AG04450 (cell line): ENCODE data around the gene CMPK1. TPM values are rescaled to one million over a fixed set of nuclear protein-coding genes. Genes with fewer than 3 reads are reported as not detected.
A peak's percentile ranks its signal among the peaks of the same experiment; 100 is the strongest.

ENCODE experiments used
- CTCF ChIA-PET: fragments of 300-600, 350-600 bp; formaldehyde crosslinking; extraction: SDS; loops from one replicate; lab custom pipeline; 2022; ENCODE audit warnings: antibody characterized with exemption, inconsistent platforms; lab: Charles Lee
- POLR2A ChIA-PET: fragments of 350-600 bp; formaldehyde crosslinking; extraction: SDS; loops from one replicate; lab custom pipeline; 2021; ENCODE audit warnings: antibody characterized with exemption, inconsistent platforms; lab: Yijun Ruan, JAX
- DNase-seq: peaks from one replicate; pipeline ENCODE4 v3.0.0-alpha.2; 2011; ENCODE audit warnings: low read depth, low spot score
- H3K27ac ChIP-seq: one replicate; pipeline ENCODE4 v1.5.1; 2012; ENCODE audit warnings: low read depth, low read length, control low read depth
- H3K27me3 ChIP-seq: one replicate; pipeline ENCODE4 v1.6.0; 2012; ENCODE audit warnings: low read length; ENCODE audit not compliant: control insufficient read depth, insufficient read depth
- H3K4me3 ChIP-seq: 2 replicates; pipeline ENCODE4 v1.5.1; 2011; ENCODE audit warnings: mild to moderate bottlenecking, low read depth, low read length, control low read depth
- H3K9me3 ChIP-seq: 2 replicates; pipeline ENCODE4 v1.5.1; 2012; ENCODE audit warnings: low read length; ENCODE audit not compliant: control insufficient read depth, insufficient read depth
- polyA plus RNA-seq: library from polyadenylated mRNA; depleted of rRNA; stranded (reverse); fragments of >200 nt; gene quantifications from 2 replicates; pipeline ENCODE4 v1.2.3, GENCODE V29; 2011
- TF ChIP-seq, protein P1 (sequence below): IDR thresholded peaks from 2 replicates; pipeline ENCODE4 v1.5.1; 2011; ENCODE audit warnings: low read depth, low read length, control low read depth, inconsistent platforms

The CMPK1 gene
- polyA plus RNA-seq, 1 experiment: 68.7 TPM

DNA sequence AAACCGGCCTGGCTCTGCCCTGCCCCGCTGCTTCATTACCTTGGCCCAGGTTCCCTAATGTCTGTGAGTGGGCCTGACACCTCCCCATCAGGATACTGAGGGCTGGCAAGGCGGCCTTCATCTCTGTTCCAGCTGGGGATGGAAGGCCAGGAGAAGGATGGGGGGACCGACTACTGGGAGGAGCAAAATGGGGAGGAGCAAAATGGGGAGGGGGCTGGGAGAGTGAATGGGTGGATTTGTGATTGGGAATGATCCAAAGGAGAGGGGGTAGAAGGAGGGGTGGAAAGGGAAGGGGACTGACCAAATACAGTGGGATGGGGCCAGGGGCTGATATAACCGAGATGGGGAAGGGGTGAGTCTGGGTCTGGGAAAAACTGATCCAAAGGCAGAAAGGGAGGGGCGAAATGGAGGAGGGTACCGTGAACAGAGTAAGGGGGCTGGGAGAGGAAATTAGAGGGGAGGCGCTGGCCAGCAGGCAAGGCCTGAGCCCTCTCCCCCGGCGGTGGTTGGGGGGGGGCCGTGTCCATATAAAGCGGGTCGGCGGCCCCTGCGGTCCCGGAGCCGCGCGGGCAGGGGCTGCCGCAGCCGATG is 82.2 kb downstream of the CMPK1 start, which contains the start of gene FOXE3:
TSS of gene FOXE3 (plus strand) at position 558 of the 591 bp plus-strand sequence. CDS start at position 589, 31 bp downstream.
- no peak for DNase-seq
- TF ChIP-seq, protein P1, sequence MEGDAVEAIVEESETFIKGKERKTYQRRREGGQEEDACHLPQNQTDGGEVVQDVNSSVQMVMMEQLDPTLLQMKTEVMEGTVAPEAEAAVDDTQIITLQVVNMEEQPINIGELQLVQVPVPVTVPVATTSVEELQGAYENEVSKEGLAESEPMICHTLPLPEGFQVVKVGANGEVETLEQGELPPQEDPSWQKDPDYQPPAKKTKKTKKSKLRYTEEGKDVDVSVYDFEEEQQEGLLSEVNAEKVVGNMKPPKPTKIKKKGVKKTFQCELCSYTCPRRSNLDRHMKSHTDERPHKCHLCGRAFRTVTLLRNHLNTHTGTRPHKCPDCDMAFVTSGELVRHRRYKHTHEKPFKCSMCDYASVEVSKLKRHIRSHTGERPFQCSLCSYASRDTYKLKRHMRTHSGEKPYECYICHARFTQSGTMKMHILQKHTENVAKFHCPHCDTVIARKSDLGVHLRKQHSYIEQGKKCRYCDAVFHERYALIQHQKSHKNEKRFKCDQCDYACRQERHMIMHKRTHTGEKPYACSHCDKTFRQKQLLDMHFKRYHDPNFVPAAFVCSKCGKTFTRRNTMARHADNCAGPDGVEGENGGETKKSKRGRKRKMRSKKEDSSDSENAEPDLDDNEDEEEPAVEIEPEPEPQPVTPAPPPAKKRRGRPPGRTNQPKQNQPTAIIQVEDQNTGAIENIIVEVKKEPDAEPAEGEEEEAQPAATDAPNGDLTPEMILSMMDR: no peak
- POLR2A ChIA-PET: no interaction called here
- Histone ChIP-seq H3K27me3 (peaks cover 43% of the 10 kb centered on the region), H3K4me3 (peak within 1 kb of the TSS; percentile 45), H3K27ac (no peak within 1 kb of the TSS), H3K9me3 (no peaks in the 10 kb centered on the region)
- CTCF ChIA-PET: interaction anchor here (0.6 to 1.7 kb wide), 2 partner anchors 16 to 27 kb away, joined by 4 to 10 read pairs; no protein-coding TSS in a partner anchor

DNA sequence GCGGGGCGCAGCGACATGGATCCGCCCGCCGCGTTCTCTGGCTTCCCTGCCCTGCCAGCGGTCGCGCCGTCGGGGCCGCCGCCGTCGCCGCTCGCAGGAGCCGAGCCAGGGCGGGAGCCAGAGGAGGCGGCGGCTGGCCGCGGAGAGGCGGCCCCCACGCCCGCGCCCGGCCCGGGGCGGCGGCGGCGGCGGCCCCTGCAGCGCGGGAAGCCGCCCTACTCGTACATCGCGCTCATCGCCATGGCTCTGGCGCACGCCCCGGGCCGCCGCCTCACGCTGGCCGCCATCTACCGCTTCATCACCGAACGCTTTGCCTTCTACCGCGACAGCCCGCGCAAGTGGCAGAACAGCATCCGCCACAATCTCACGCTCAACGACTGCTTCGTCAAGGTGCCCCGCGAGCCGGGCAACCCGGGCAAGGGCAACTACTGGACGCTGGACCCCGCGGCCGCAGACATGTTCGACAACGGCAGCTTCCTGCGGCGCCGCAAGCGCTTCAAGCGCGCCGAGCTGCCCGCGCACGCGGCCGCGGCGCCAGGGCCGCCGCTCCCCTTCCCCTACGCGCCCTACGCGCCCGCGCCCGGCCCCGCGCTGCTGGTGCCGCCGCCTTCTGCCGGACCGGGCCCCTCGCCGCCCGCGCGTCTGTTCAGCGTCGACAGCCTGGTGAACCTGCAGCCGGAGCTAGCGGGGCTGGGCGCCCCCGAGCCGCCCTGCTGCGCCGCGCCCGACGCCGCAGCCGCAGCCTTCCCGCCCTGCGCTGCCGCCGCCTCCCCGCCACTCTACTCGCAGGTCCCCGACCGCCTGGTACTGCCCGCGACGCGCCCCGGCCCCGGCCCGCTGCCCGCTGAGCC is 83.0 kb downstream of the CMPK1 start:
- Histone ChIP-seq H3K4me3 (peak overlapping the region; percentile 45), H3K9me3 (no peaks in the 10 kb centered on the region), H3K27ac (no peak overlapping the region), H3K27me3 (peaks cover 43% of the 10 kb centered on the region)
- ChIA-PET POLR2A (no interaction called here), CTCF (interaction anchor here (0.6 to 5.1 kb wide), 3 partner anchors 15 to 27 kb away, joined by 3 to 43 read pairs (median 4); no protein-coding TSS in a partner anchor)
- TF ChIP-seq, protein P1: no peak
- no peak for DNase-seq

DNA sequence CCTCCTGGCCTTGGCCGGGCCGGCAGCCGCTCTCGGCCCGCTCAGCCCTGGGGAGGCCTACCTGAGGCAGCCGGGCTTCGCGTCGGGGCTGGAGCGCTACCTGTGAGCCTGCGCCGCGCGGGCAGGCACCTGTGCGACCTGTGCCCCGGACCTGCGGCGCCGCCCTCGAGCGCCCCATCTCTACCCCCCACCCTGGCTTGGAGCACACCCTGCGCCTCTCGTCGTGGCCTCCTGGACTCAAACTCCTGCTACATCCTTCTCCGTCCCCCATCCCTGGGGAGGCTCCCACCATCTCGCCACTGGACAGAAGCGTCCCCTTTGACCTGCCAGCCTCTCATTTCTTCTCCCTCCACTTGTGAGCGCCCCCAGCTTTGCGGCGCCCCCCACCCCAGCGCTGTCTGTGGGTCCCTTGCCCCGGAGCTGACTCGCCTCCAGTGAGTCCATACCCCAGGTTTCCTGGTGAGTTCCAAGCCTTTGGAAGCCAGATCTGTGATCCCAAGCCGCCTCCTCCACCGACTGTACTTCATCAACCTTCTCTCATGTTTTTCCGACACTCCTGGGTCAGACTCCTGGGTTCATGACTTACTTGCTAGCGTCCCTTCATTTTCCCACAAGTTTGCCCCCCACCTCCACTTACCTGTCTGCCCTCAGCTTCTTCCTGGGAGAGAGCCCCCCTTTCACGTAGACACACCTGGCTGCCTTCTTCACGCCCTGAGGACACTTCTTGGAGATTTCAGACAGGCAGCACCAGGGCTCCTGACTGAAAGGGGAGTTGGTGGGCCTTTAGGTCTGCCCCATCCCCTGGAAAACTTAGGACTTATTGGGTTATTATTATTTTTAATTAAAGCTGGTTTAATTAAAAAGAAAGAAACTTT is 83.8 kb downstream of the CMPK1 start:
- Histone ChIP-seq H3K27ac (no peak overlapping the region), H3K9me3 (no peaks in the 10 kb centered on the region), H3K27me3 (peaks cover 43% of the 10 kb centered on the region), H3K4me3 (no peak overlapping the region)
- no peak for DNase-seq
- POLR2A ChIA-PET: no interaction called here
- CTCF ChIA-PET: interaction anchor here (0.7 to 9.9 kb wide), 3 partner anchors 14 to 293 kb away, joined by 3 to 96 read pairs (median 43); partner anchors contain the start of gene FOXD2
- TF ChIP-seq, protein P1: no peak

DNA sequence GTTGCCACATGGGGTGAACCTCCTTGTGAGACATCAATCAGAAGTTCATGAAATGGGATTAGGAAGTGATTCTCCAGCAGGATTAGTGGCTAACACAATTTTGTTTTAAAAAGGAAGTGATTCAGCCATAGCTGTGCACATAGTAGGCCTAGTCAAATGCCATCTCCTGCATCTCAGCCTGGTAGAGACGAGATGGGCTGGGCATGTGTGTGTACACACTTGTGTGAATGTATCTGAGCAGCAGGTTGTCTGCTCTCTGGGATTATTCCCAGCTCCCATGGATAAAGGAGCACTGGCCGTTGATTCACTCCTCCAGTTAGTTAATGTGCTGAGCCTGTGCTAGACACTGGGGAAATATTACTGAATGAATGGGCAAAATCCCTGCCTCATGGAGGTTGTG is 84.5 kb downstream of the CMPK1 start:
- no peak for DNase-seq
- Histone ChIP-seq H3K27ac (no peak overlapping the region), H3K27me3 (peaks cover 43% of the 10 kb centered on the region), H3K9me3 (no peaks in the 10 kb centered on the region), H3K4me3 (no peak overlapping the region)
- TF ChIP-seq, protein P1: no peak
- POLR2A ChIA-PET: no interaction called here
- CTCF ChIA-PET: interaction anchor here (0.7 to 9.9 kb wide), 3 partner anchors 13 to 292 kb away, joined by 3 to 96 read pairs (median 43); partner anchors contain the start of gene FOXD2
